ENCODE results near the gene CELF3.

GRCh38 chr1:151711951-151712350 is 4.7 kb downstream of the CELF3 start:
- TF ChIP-seq, protein P1, sequence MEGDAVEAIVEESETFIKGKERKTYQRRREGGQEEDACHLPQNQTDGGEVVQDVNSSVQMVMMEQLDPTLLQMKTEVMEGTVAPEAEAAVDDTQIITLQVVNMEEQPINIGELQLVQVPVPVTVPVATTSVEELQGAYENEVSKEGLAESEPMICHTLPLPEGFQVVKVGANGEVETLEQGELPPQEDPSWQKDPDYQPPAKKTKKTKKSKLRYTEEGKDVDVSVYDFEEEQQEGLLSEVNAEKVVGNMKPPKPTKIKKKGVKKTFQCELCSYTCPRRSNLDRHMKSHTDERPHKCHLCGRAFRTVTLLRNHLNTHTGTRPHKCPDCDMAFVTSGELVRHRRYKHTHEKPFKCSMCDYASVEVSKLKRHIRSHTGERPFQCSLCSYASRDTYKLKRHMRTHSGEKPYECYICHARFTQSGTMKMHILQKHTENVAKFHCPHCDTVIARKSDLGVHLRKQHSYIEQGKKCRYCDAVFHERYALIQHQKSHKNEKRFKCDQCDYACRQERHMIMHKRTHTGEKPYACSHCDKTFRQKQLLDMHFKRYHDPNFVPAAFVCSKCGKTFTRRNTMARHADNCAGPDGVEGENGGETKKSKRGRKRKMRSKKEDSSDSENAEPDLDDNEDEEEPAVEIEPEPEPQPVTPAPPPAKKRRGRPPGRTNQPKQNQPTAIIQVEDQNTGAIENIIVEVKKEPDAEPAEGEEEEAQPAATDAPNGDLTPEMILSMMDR (IDR thresholded peaks at IDR 0.05; ENCODE audit: poor library complexity, severe bottlenecking): no peak
- no peak for TF ChIP-seq RAD21 (conservative IDR thresholded peaks at IDR 0.05)
- no peak for TF ChIP-seq EP300 (conservative IDR thresholded peaks at IDR 0.05; ENCODE audit: poor library complexity, severe bottlenecking)
- TF ChIP-seq TAF1 (IDR thresholded peaks at IDR 0.05; ENCODE audit: low read depth): no peak
- no peak for TF ChIP-seq POLR2AphosphoS5 (IDR thresholded peaks at IDR 0.05)
